ENCODE results near the gene ZNF679. TPM values are rescaled to one million over a fixed set of nuclear protein-coding genes. Genes with fewer than 3 reads are reported as not detected.
"Not testable (repeated sequence)": the region's sequence is repeated elsewhere in the genome, so short reads cannot be mapped to it uniquely, and the experiment has no call there.

Gene ZNF679
- total and polyA plus RNA-seq, 8 donors: not detected

GRCh38 chr7:64294701-64295420, 66.6 kb downstream of the ZNF679 start:
- DNase-seq: no peak
- TF ChIP-seq, protein P1, sequence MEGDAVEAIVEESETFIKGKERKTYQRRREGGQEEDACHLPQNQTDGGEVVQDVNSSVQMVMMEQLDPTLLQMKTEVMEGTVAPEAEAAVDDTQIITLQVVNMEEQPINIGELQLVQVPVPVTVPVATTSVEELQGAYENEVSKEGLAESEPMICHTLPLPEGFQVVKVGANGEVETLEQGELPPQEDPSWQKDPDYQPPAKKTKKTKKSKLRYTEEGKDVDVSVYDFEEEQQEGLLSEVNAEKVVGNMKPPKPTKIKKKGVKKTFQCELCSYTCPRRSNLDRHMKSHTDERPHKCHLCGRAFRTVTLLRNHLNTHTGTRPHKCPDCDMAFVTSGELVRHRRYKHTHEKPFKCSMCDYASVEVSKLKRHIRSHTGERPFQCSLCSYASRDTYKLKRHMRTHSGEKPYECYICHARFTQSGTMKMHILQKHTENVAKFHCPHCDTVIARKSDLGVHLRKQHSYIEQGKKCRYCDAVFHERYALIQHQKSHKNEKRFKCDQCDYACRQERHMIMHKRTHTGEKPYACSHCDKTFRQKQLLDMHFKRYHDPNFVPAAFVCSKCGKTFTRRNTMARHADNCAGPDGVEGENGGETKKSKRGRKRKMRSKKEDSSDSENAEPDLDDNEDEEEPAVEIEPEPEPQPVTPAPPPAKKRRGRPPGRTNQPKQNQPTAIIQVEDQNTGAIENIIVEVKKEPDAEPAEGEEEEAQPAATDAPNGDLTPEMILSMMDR (IDR thresholded peaks at IDR 0.05): no peak
- Histone ChIP-seq H3K27me3 (no peaks in the 10 kb centered on the region), H3K4me1 (no peaks in the 10 kb centered on the region), H3K27ac (no peak overlapping the region), H3K4me3 (no peak overlapping the region), H3K36me3 (no peaks in the 10 kb centered on the region), H3K9me3 (no peaks in the 10 kb centered on the region)
- no peak for FAIRE-seq
- 71 to 89% methylated on average over 1 of the region's 1 CpG for WGBS, 2 donors
- ATAC-seq: no peak
- intact Hi-C loops (cut with DNase I): no loop called here

- DNase-seq; ATAC-seq; H3K27me3 ChIP-seq; H3K27ac ChIP-seq; H3K36me3 ChIP-seq; H3K4me3 ChIP-seq; H3K4me1 ChIP-seq; intact Hi-C loops (cut with DNase I); H3K9me3 ChIP-seq; FAIRE-seq: not testable (repeated sequence)
- WGBS, 2 donors: 60 to 75% methylated on average over 1 of the region's 1 CpG
Measured at GRCh38 chr7:64297418-64297817, 69.1 kb downstream of the ZNF679 start.

DNA sequence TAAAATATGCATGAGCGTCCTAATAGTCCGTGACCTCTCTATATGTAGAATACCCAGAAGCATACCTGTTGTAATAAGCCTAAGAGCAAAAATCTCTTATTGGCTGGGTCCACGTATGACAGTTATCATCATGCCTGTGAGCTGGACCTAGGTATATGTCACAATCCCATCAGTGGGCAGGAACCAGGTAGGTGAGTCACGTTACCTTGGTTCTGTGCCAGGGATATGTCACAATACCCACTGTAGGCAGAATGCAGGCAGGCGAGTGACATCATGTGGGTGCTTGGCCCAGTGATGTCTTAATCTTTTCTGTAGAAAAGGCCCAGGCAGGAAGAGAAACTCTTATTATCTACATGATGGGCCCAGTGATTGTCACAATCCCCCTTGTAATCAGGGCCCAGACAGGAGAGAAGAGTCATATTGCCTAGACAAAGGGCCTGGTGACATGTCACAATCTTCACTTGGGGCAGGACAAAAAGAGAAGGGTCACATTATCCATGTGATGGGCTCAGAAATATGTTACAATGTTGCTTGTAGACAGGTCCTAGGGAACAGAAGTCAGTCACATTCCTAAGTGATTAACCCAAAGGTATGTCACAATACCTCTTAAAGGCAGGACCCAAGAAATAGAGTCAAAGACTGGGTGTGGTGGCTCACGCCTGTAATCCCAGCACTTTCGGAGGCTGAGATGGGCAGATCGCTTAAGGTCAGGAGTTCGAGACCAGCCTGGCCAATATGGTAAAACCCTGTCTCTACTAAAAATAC, 72.5 kb downstream of the ZNF679 start:
- DNase-seq: peak in 1 of 6 donors; percentile 27
- intact Hi-C loops (cut with DNase I): no loop called here
- WGBS, 2 donors: 76 to 86% methylated on average over 9 of the region's 9 CpGs
- TF ChIP-seq, protein P1 (IDR thresholded peaks at IDR 0.05): no peak
- H3K36me3 ChIP-seq: no peaks in the 10 kb centered on the region
- H3K4me3 ChIP-seq: no peak overlapping the region
- no peaks in the 10 kb centered on the region for H3K4me1 ChIP-seq
- H3K27ac ChIP-seq: no peak overlapping the region
- ATAC-seq: no peak
- FAIRE-seq: no peak
- H3K9me3 ChIP-seq: no peaks in the 10 kb centered on the region
- H3K27me3 ChIP-seq: no peaks in the 10 kb centered on the region

DNA sequence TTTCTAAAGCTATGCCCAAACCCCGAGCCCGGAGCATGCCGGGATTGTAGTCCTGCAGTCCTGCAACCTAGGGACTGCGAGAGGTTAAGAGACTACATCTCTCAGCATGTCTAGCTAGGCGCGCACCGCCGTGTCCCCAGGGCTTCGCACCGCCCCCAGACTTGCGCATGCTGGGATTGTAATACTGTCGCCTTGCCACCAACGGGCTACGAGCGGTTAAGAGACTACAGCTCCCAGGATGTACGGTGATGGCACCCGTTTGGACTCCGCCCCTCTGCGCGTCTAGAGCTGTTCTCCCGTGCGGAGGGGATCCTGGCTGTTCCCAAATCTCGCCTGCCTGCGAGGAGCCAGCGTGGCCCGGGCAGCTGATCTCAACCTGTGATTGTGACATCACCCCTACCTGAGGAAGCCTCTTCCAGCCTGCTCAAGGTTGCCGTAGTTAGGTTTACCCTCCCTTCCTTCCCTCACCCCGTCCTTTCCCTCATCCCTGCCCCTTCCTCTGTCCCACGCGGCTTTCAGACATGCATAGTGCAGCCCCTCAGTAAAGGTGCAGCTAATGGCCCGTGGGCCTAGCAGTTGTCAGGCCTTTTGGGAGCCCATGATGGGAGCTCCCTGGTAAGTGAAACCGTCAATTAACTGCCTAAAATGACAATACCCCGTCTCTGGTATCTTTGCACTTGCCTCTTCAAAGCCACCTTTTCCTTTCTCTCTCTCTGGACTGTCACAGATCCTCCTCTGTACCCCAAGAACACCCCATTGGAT, 79.2 kb downstream of the ZNF679 start:
- 2% methylated on average over 33 of the region's 33 CpGs for WGBS, 2 donors
- no peaks in the 10 kb centered on the region for H3K36me3 ChIP-seq
- TF ChIP-seq, protein P1 (IDR thresholded peaks at IDR 0.05): peak in 1 of 4 donors; percentile 6
- peak overlapping the region; percentile 31 to 62 (median 46) for H3K4me3 ChIP-seq
- H3K4me1 ChIP-seq: no peaks in the 10 kb centered on the region
- intact Hi-C loops (cut with DNase I): no loop called here
- peak overlapping the region; percentile 24 to 81 (median 67) for H3K27ac ChIP-seq
- H3K9me3 ChIP-seq: no peaks in the 10 kb centered on the region
- peak; percentile 89 to 96 (median 95) for DNase-seq
- FAIRE-seq: no peak
- no peaks in the 10 kb centered on the region for H3K27me3 ChIP-seq
- ATAC-seq: peak; percentile 96 to 98 (median 97)

DNA sequence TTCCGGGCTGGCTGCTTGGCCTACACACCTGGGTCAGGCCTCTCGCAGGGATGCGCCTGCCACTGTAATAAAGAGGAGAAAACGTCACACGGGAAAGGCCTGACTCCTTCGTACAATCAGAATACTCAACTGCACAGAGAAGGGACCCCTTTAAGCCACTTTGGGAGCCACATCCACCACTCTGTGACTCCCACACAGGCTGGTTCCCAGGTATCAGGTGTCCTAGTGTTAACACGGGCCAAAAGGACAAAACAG, 79.7 kb downstream of the ZNF679 start:
- peak overlapping the region in 3 of 4 donors; percentile 24 to 81 (median 76) for H3K27ac ChIP-seq
- FAIRE-seq: no peak
- no peak for DNase-seq
- H3K4me3 ChIP-seq: peak overlapping the region; percentile 25 to 62 (median 46)
- H3K27me3 ChIP-seq: no peaks in the 10 kb centered on the region
- no peaks in the 10 kb centered on the region for H3K9me3 ChIP-seq
- intact Hi-C loops (cut with DNase I): no loop called here
- 33 to 38% methylated on average over 7 of the region's 7 CpGs for WGBS, 2 donors
- ATAC-seq: peak in 1 of 4 donors; percentile 7
- TF ChIP-seq, protein P1 (IDR thresholded peaks at IDR 0.05): no peak
- no peaks in the 10 kb centered on the region for H3K4me1 ChIP-seq
- H3K36me3 ChIP-seq: no peaks in the 10 kb centered on the region

All from pancreas (tissue), 10 donors.